GM12878 (cell line): Measurements from ENCODE around the gene ANTKMT. TPM values are rescaled to one million over a fixed set of nuclear protein-coding genes. Genes with fewer than 3 reads are reported as not detected.

ENCODE experiments used
- ATAC-seq: fragments of 200-7000 bp; cut with Tn5 transposase; 3 replicates; pipeline ENCODE4 v1.9.1; 2020; ENCODE audit warnings: mild to moderate bottlenecking, moderate library complexity
- BruUV-seq: library from RNA; stranded (reverse); fragments of 400-500 nt; replicated peaks from 2 replicates; lab custom pipeline; 2021; lab: Mats Ljungman, UMichigan
- CTCF ChIA-PET: fragments of 300-600 bp; sonication (Branson Sonifier 250); formaldehyde crosslinking; extraction: SDS; loops from one replicate; lab custom pipeline; 2021; ENCODE audit warnings: inconsistent platforms; lab: Yijun Ruan, JAX
- POLR2A ChIA-PET: fragments of 350-600 bp; formaldehyde crosslinking; extraction: SDS; loops from one replicate; lab custom pipeline; 2021; ENCODE audit warnings: inconsistent platforms; lab: Charles Lee
- RAD21 ChIA-PET: fragments of 300-600 bp; sonication (Branson Sonifier 250); formaldehyde crosslinking; loops from one replicate; lab custom pipeline; 2023; ENCODE audit warnings: antibody characterized with exemption; ENCODE audit not compliant: unreplicated experiment; lab: Charles Lee
- SMC1A ChIA-PET: fragments of 300-600 bp; sonication (Branson Sonifier 250); formaldehyde crosslinking; loops from one replicate; lab custom pipeline; 2023; ENCODE audit not compliant: unreplicated experiment, uncharacterized antibody; lab: Charles Lee
- DNase-seq: peaks from one replicate; pipeline ENCODE4 v3.0.0-alpha.2; 2011; ENCODE audit warnings: low read depth, low spot score
- FAIRE-seq: peaks from 3 replicates; lab custom pipeline; 2011; peaks lifted over from hg19 to GRCh38; lab: Jason Lieb, UNC
- H2AFZ ChIP-seq: 2 replicates; pipeline ENCODE4 v1.6.0; 2011; ENCODE audit warnings: low read depth, low read length, control low read depth; ENCODE audit not compliant: control insufficient read depth
- H3K27ac ChIP-seq: 2 replicates; pipeline ENCODE4 v1.5.1; 2011; ENCODE audit warnings: control low read depth; ENCODE audit not compliant: control insufficient read depth, insufficient read depth
- H3K27me3 ChIP-seq, 2 experiments: replicated peaks in 1 of 2; 2 replicates each; pipeline versions ENCODE4 v1.6.0 to v1.6.1; 2011; ENCODE audit warnings: low read length in 1 of 2; ENCODE audit not compliant: control insufficient read depth in 2 of 2, insufficient read depth in 2 of 2
- H3K36me3 ChIP-seq, 2 experiments: 2 replicates each; pipeline ENCODE4 v1.5.1; 2011; ENCODE audit warnings: low read length in 1 of 2; ENCODE audit not compliant: control insufficient read depth in 2 of 2, insufficient read depth in 2 of 2
- H3K4me1 ChIP-seq: 2 replicates; pipeline ENCODE4 v1.6.1; 2011; ENCODE audit warnings: mild to moderate bottlenecking, low read length, moderate library complexity, mixed read lengths; ENCODE audit not compliant: control insufficient read depth, insufficient read depth
- H3K4me2 ChIP-seq: 2 replicates; pipeline ENCODE4 v1.6.0; 2011; ENCODE audit warnings: control low read depth; ENCODE audit not compliant: control insufficient read depth, insufficient read depth
- H3K4me3 ChIP-seq: fragments of 200-600 bp; sonication (generic); 2 replicates; pipeline ENCODE4 v1.5.1; 2016
- H3K79me2 ChIP-seq: 2 replicates; pipeline ENCODE4 v1.6.0; 2011; ENCODE audit warnings: low read length; ENCODE audit not compliant: control insufficient read depth, insufficient read depth
- H3K9ac ChIP-seq: 2 replicates; pipeline ENCODE4 v1.8.0; 2011; ENCODE audit warnings: low read length, control low read depth, mixed read lengths; ENCODE audit not compliant: control insufficient read depth, insufficient read depth
- H3K9me3 ChIP-seq: replicated peaks from 3 replicates; pipeline ENCODE4 v1.5.1; 2011; ENCODE audit warnings: mild to moderate bottlenecking, low read length; ENCODE audit not compliant: control insufficient read depth, insufficient read depth
- H4K20me1 ChIP-seq: 2 replicates; pipeline ENCODE4 v1.6.0; 2011; ENCODE audit not compliant: control insufficient read depth, insufficient read depth
- CTCF ChIP-seq, 3 experiments: IDR thresholded peaks in 2 of 3; conservative IDR thresholded peaks in 1 of 3; 2 replicates each; pipeline ENCODE4 v1.5.1; 2011; ENCODE audit warnings: low read depth in 3 of 3, low read length in 3 of 3, mild to moderate bottlenecking in 3 of 3, control low read depth in 2 of 3, moderate library complexity in 2 of 3, inconsistent platforms in 1 of 3, mixed read lengths in 1 of 3; ENCODE audit not compliant: control insufficient read depth in 2 of 3, insufficient read depth in 1 of 3; ENCODE audit errors: extremely low read depth in 1 of 3
- HDAC2 ChIP-seq: fragments of 200-600 bp; sonication (generic); IDR thresholded peaks from 2 replicates; pipeline ENCODE4 v1.6.1; 2017
- KDM1A ChIP-seq: fragments of 200-600 bp; sonication (generic); IDR thresholded peaks from 2 replicates; pipeline ENCODE4 v1.6.1; 2016; ENCODE audit warnings: borderline replicate concordance
- MYB ChIP-seq: fragments of 150-350 bp; IDR thresholded peaks from 2 replicates; pipeline ENCODE4 v1.6.1; 2014; ENCODE audit warnings: mild to moderate bottlenecking, low read depth, low read length, borderline replicate concordance
- PAX5 ChIP-seq: IDR thresholded peaks from 2 replicates; pipeline ENCODE4 v1.6.1; 2011; ENCODE audit warnings: low read depth, low read length, borderline replicate concordance
- PBX3 ChIP-seq: IDR thresholded peaks from 2 replicates; pipeline ENCODE4 v1.6.1; 2011; ENCODE audit warnings: mild to moderate bottlenecking, low read depth, low read length, moderate library complexity; ENCODE audit not compliant: insufficient replicate concordance
- SKIL ChIP-seq: fragments of 450-650 bp; IDR thresholded peaks from 2 replicates; pipeline ENCODE4 v1.6.1; 2017; ENCODE audit warnings: mild to moderate bottlenecking, low read depth, inconsistent platforms; ENCODE audit not compliant: poor library complexity, severe bottlenecking
- SMAD5 ChIP-seq: IDR thresholded peaks from 2 replicates; pipeline ENCODE4 v1.6.1; 2016; ENCODE audit warnings: antibody characterized with exemption, low read depth
- SRF ChIP-seq, 2 experiments: IDR thresholded peaks; 2 replicates each; pipeline ENCODE4 v1.6.1; 2011; ENCODE audit warnings: low read depth in 2 of 2, low read length in 2 of 2, mild to moderate bottlenecking in 1 of 2, moderate library complexity in 1 of 2
- WRNIP1 ChIP-seq: IDR thresholded peaks from 2 replicates; pipeline ENCODE4 v1.6.1; 2011; ENCODE audit warnings: low read depth, low read length, improper control_type of control experiment, borderline replicate concordance
- WGBS: methylation state at CpG from one replicate; pipeline ENCODE4 v1.1.6; 2016; ENCODE audit warnings: low lambda C conversion rate; ENCODE audit not compliant: insufficient replicate concordance, insufficient coverage; ENCODE audit errors: missing lambda C conversion rate; 5-methylcytosine and 5-hydroxymethylcytosine counted together
- in situ Hi-C: fragments of 300-500 bp; cut with MboI; formaldehyde crosslinking; loops from 9 replicates; pipeline ENCODE4 v1.14.3; 2018; ENCODE audit warnings: mixed read lengths
- intact Hi-C: fragments of 100-400 bp; cut with micrococcal nuclease; formaldehyde crosslinking; loops from one replicate; pipeline ENCODE4 v1.14.2; 2022; ENCODE audit not compliant: unreplicated experiment
- polyA plus RNA-seq, 11 experiments: library from polyadenylated mRNA; depleted of rRNA in 4 of 11; unstranded in 6 of 11; stranded (reverse) in 5 of 11; fragments of >200 nt; fragmentation: Nextera tagmentation in 4 of 11; fragmentation: Illumina TruSeq in 1 of 11; extraction: Ambion mirVana in 4 of 11; extraction: Trizol in 1 of 11; gene quantifications; 1 replicate in 1 of 11; 2 replicates in 10 of 11; pipeline versions ENCODE4 v1.2.1 to v1.2.3, GENCODE V29; 2011 to 2016; ENCODE audit warnings: inconsistent platforms in 2 of 11, missing spikeins in 2 of 11, low read depth in 1 of 11
- total RNA-seq, 4 experiments: library from RNA; depleted of rRNA in 3 of 4; stranded (reverse); fragments of >200 nt in 3 of 4; fragmentation: Illumina TruSeq in 1 of 4; extraction: Trizol in 1 of 4; gene quantifications; 2 replicates each; pipeline versions ENCODE4 v1.2.1 to v1.2.3, GENCODE V29; 2013 to 2021
- TF ChIP-seq, protein P1 (sequence below): fragments of 450-650 bp; IDR thresholded peaks from 2 replicates; pipeline ENCODE4 v1.6.1; 2017; ENCODE audit warnings: mild to moderate bottlenecking

The ANTKMT gene
- total and polyA plus RNA-seq, 10 of the 15 experiments (the other 5 are each of a cell fraction or from before 2014, with no cell fraction given), result 0.58 to 60.5 (median 25.8) TPM

- no peak overlapping the region for H3K27ac ChIP-seq
- TF ChIP-seq, protein P1, sequence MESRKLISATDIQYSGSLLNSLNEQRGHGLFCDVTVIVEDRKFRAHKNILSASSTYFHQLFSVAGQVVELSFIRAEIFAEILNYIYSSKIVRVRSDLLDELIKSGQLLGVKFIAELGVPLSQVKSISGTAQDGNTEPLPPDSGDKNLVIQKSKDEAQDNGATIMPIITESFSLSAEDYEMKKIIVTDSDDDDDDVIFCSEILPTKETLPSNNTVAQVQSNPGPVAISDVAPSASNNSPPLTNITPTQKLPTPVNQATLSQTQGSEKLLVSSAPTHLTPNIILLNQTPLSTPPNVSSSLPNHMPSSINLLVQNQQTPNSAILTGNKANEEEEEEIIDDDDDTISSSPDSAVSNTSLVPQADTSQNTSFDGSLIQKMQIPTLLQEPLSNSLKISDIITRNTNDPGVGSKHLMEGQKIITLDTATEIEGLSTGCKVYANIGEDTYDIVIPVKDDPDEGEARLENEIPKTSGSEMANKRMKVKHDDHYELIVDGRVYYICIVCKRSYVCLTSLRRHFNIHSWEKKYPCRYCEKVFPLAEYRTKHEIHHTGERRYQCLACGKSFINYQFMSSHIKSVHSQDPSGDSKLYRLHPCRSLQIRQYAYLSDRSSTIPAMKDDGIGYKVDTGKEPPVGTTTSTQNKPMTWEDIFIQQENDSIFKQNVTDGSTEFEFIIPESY, result 0 out of 2 replicates have a peak, but pooled peaks have one; percentile 52
- TF ChIP-seq PBX3 (no peak), CTCF (IDR thresholded peaks at IDR 0.05 in 2 of 3, conservative IDR thresholded peaks at IDR 0.05 in 1 of 3; ENCODE audit: control insufficient read depth in 2 of 3, extremely low read depth in 1 of 3, insufficient read depth in 1 of 3, low read depth in 3 of 3, low read length in 3 of 3) (peak; percentile 26 to 63 (median 30); a peak in 4 of 6 replicates), SRF (IDR thresholded peaks at IDR 0.05; ENCODE audit: low read depth in 2 of 2, low read length in 2 of 2) (no peak), SKIL (no peak), KDM1A (no peak), WRNIP1 (no peak), SMAD5 (no peak), MYB (no peak), HDAC2 (no peak), PAX5 (no peak)
- no peaks in the 10 kb centered on the region for H3K9me3 ChIP-seq
- ChIA-PET POLR2A (no interaction called here), SMC1A (interaction anchor here (1.5 kb wide), 1 partner anchor 21 kb away, joined by 3 read pairs; no protein-coding TSS in a partner anchor), RAD21 (no interaction called here), CTCF (interaction anchor here (1.3 kb wide), 1 partner anchor 13 kb away, joined by 4 read pairs; the partner anchor contains the start of gene ANTKMT)
- peaks cover 35% of the 10 kb centered on the region for H3K4me1 ChIP-seq
- no peak overlapping the region for H2AFZ ChIP-seq
- peaks cover 2% of the 10 kb centered on the region for H3K79me2 ChIP-seq
- H3K27me3 ChIP-seq, result no peaks in the 10 kb centered on the region
- no TSS peak for BruUV-seq
- ATAC-seq (peak; percentile 19; the same call in 1 of the 3 replicates), FAIRE-seq (no peak), DNase-seq (no peak)
- peaks cover 7 to 9% of the 10 kb centered on the region in 2 experiments; a peak in 3 of 4 replicates for H3K36me3 ChIP-seq
- H4K20me1 ChIP-seq, result no peaks in the 10 kb centered on the region
- H3K4me2 ChIP-seq, result no peak overlapping the region
- in situ Hi-C loops (no loop called here), intact Hi-C loops (no loop called here)
- H3K9ac ChIP-seq, result no peak overlapping the region
- WGBS, result 93% methylated on average over 34 of the region's 34 CpGs
- no peak overlapping the region for H3K4me3 ChIP-seq
Observed at GRCh38 chr16:733382-734207, 12.6 kb downstream of the ANTKMT start.
